Parathyroid adenoma (tissue), 2 donors: ENCODE results near the gene MSANTD7.
A peak's percentile ranks its signal among the peaks of the same experiment; 100 is the strongest.

Source experiments
- H2AFZ ChIP-seq: fragments of 300-600 bp; sonication (generic); one replicate; pipeline ENCODE4 v1.7.0; 2017; ENCODE audit warnings: antibody characterized with exemption, mild to moderate bottlenecking
- H3K27ac ChIP-seq: fragments of 300-600 bp; sonication (generic); one replicate; pipeline ENCODE4 v1.7.0; 2017
- H3K27me3 ChIP-seq: fragments of 300-600 bp; sonication (generic); one replicate; pipeline ENCODE4 v1.7.0; 2017; ENCODE audit warnings: low read length; ENCODE audit not compliant: control insufficient read depth, insufficient read depth
- H3K36me3 ChIP-seq: fragments of 300-600 bp; sonication (generic); one replicate; pipeline ENCODE4 v1.7.0; 2017; ENCODE audit warnings: low read length; ENCODE audit not compliant: control insufficient read depth, insufficient read depth
- H3K4me1 ChIP-seq: fragments of 300-600 bp; sonication (generic); one replicate; pipeline ENCODE4 v1.7.0; 2017; ENCODE audit warnings: control low read depth
- H3K4me2 ChIP-seq: fragments of 300-600 bp; sonication (generic); one replicate; pipeline ENCODE4 v1.7.0; 2017; ENCODE audit warnings: low read length
- H3K4me3 ChIP-seq: fragments of 300-600 bp; sonication (generic); one replicate; pipeline ENCODE4 v1.7.0; 2017; ENCODE audit warnings: low read depth, low read length
- H3K79me2 ChIP-seq: fragments of 300-600 bp; sonication (generic); one replicate; pipeline ENCODE4 v1.7.0; 2017; ENCODE audit warnings: control low read depth
- H3K9ac ChIP-seq: fragments of 300-600 bp; sonication (generic); one replicate; pipeline ENCODE4 v1.7.0; 2017; ENCODE audit warnings: mild to moderate bottlenecking
- H3K9me3 ChIP-seq: fragments of 300-600 bp; sonication (generic); one replicate; pipeline ENCODE4 v1.7.0; 2017; ENCODE audit warnings: low read length; ENCODE audit not compliant: control insufficient read depth
- TF ChIP-seq, protein P1 (sequence below): fragments of 300-600 bp; sonication (generic); IDR thresholded peaks from one replicate; pipeline ENCODE4 v1.7.0; 2017; ENCODE audit warnings: antibody characterized with exemption, mild to moderate bottlenecking
- donor health status: primary hyperparathyroidism.

The MSANTD7 gene

DNA sequence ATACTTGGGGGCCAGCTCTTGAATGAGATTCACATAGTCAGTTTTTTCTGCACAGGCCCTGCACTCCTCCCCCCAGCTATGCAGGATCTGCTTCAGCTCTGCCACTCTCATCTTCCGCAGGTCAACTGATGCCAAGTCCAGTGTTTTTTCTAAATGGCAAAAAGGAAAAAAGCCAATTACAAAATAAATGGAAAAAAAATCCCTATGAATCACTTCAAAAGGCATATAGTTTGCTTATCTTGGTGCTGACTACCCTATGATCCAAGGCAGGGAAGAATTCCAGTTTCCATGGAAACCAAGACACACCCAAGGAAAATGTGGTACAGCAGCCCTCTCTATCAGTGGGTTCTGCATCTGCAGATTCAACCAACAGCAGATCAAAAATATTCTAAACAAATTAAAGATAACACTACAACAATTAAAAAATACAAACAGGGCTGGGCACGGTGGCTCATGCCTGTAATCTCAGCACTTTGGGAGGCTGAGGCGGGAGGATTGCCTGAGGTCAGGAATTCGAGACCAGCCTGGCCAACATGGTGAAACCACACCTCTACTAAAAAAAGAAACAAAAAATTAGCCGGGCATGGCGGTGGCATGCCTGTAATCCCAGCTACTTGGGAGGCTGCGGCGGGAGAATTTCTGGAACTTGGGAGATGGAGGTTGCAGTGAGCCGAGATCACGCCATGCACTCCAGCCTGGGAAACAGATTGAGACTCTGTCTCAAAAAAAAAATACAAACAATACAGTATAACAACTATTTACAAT, 17.9 kb upstream of the MSANTD7 start:
- H3K4me2 ChIP-seq = no peak overlapping the region
- no peaks in the 10 kb centered on the region for H3K4me1 ChIP-seq
- TF ChIP-seq, protein P1, sequence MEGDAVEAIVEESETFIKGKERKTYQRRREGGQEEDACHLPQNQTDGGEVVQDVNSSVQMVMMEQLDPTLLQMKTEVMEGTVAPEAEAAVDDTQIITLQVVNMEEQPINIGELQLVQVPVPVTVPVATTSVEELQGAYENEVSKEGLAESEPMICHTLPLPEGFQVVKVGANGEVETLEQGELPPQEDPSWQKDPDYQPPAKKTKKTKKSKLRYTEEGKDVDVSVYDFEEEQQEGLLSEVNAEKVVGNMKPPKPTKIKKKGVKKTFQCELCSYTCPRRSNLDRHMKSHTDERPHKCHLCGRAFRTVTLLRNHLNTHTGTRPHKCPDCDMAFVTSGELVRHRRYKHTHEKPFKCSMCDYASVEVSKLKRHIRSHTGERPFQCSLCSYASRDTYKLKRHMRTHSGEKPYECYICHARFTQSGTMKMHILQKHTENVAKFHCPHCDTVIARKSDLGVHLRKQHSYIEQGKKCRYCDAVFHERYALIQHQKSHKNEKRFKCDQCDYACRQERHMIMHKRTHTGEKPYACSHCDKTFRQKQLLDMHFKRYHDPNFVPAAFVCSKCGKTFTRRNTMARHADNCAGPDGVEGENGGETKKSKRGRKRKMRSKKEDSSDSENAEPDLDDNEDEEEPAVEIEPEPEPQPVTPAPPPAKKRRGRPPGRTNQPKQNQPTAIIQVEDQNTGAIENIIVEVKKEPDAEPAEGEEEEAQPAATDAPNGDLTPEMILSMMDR = no peak
- no peaks in the 10 kb centered on the region for H3K79me2 ChIP-seq
- no peak overlapping the region for H3K27ac ChIP-seq
- H3K27me3 ChIP-seq = no peaks in the 10 kb centered on the region
- no peaks in the 10 kb centered on the region for H3K36me3 ChIP-seq
- no peak overlapping the region for H2AFZ ChIP-seq
- H3K4me3 ChIP-seq = no peak overlapping the region
- no peaks in the 10 kb centered on the region for H3K9me3 ChIP-seq
- H3K9ac ChIP-seq = no peak overlapping the region

DNA sequence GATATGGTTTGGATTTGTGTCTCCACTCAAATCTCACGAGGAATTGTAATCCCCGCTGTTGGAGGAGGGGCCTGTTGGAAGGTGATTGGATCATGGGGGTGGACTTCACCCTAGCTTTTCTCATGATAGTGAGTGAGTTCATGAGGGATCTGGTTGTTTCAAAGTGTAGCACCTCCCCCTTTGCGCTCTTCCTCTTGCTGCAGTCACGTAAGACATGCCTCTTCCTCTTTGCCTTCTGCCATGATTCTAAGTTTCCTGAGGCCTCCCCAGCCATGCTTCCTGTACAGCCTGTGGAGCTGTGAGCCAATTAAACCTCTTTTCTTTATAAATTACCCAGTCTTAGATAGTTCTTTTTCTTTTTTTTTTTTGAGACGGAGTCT, 17.3 kb upstream of the MSANTD7 start:
- no peaks in the 10 kb centered on the region for H3K27me3 ChIP-seq
- H3K36me3 ChIP-seq = no peaks in the 10 kb centered on the region
- no peak overlapping the region for H2AFZ ChIP-seq
- no peaks in the 10 kb centered on the region for H3K79me2 ChIP-seq
- no peak overlapping the region for H3K4me2 ChIP-seq
- TF ChIP-seq, protein P1 = no peak
- H3K4me3 ChIP-seq = no peak overlapping the region
- H3K9me3 ChIP-seq = no peaks in the 10 kb centered on the region
- H3K27ac ChIP-seq = no peak overlapping the region
- H3K4me1 ChIP-seq = no peaks in the 10 kb centered on the region
- no peak overlapping the region for H3K9ac ChIP-seq

DNA sequence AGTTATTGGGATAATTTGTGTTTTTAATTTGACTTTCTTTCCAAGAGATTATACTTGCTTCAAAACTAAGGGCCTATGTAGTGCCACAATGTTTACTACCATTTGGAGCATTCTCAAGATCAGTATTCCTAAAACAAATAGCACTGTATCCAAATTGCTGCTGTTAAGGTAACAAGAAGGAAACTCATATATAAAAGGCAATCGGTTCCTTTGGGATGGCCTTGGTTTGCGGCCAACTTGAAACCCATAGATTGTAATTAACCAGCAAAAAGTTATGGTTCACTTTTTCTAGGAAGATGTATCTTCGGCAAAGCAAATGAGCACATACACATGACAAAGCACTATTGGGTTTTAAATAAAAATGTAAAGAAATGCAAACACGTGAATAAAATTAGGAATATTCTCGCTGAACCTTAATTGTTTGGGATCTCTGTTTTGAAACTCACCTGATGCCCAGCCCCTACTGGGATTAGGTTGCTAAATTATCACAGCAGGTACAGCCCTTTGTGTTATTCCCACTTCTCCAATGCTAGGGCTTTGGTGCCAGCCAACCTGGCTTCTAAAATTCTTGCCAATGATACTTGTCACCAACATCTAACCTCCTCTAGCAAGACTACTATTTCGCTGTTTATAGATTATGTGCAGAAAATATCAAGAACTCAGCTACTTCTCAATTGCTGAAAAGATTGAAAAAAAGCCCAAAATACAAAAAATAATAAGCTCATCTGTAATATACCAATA, 16.3 kb upstream of the MSANTD7 start:
- Histone ChIP-seq H3K79me2 (no peaks in the 10 kb centered on the region), H3K9me3 (no peaks in the 10 kb centered on the region), H3K4me1 (no peaks in the 10 kb centered on the region), H3K4me2 (no peak overlapping the region), H2AFZ (no peak overlapping the region), H3K9ac (no peak overlapping the region), H3K27ac (no peak overlapping the region), H3K36me3 (no peaks in the 10 kb centered on the region), H3K27me3 (no peaks in the 10 kb centered on the region), H3K4me3 (no peak overlapping the region)
- TF ChIP-seq, protein P1 = no peak

DNA sequence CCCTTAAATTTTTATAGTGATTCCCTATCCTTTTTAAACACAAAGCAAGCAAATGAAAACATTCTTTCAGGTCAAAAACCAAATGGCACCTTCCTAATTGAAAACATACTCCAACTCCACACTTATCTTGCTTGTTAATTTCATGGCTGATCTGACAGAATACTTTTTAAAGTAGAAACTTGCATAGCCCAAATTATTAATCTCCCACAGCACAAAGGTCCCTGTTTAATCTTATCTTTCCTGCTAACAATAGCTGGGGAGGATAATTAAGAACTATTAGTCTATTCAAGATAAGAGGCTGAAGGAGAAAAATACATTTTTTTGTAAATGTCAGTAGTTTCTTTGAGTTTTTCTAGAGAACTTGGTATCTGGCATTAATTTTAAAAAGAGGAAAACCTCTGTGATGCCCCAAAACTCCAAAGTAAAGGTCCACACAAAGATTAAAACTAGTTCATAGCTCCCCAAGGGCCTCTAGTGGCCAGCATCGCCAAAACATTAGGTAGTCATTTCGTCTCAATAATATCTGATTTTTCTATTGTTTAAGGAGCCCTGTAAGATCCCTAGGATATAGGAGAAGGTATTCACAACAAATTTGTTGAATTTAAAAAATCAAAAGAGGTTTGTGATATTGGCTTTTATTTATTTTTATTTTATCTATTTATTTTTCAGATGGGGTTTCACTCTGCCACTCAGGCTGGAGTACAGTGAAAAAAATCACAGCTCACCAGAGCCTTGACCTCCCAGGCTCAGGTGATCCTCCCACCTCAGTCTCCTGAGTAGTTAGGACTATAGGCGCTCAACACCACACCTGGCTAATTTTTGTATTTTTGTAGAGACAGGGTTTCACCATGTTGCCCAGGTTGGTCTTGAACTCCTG, 15.0 kb upstream of the MSANTD7 start:
- no peaks in the 10 kb centered on the region for H3K27me3 ChIP-seq
- H3K4me2 ChIP-seq = no peak overlapping the region
- H3K9me3 ChIP-seq = no peaks in the 10 kb centered on the region
- no peak overlapping the region for H2AFZ ChIP-seq
- no peaks in the 10 kb centered on the region for H3K79me2 ChIP-seq
- H3K27ac ChIP-seq = no peak overlapping the region
- no peaks in the 10 kb centered on the region for H3K4me1 ChIP-seq
- no peak overlapping the region for H3K9ac ChIP-seq
- no peaks in the 10 kb centered on the region for H3K36me3 ChIP-seq
- TF ChIP-seq, protein P1 = peak; percentile 70
- H3K4me3 ChIP-seq = no peak overlapping the region
